Right lobe of liver (tissue), 6 donors: ENCODE data around the gene MAPK6. TPM values are rescaled to one million over a fixed set of nuclear protein-coding genes. Genes with fewer than 3 reads are reported as not detected.
"Not testable (repeated sequence)": the region's sequence is repeated elsewhere in the genome, so short reads cannot be mapped to it uniquely, and the experiment has no call there.

ENCODE experiments used
- ATAC-seq, 4 donors: fragments of 200-7000 bp; cut with Tn5 transposase; one replicate each; pipeline ENCODE4 v1.9.1; 2020; ENCODE audit warnings: mild to moderate bottlenecking in 4 of 4, moderate library complexity in 4 of 4
- DNase-seq, 3 donors: peaks; one replicate each; pipeline ENCODE4 v3.0.0-alpha.2; 2020
- H3K27ac ChIP-seq, 3 donors: fragments of 200-600 bp; one replicate each; pipeline ENCODE4 v1.8.0; 2022
- H3K27me3 ChIP-seq, 2 donors: fragments of 200-600 bp; one replicate each; pipeline ENCODE4 v1.8.0; 2022
- H3K36me3 ChIP-seq, 4 donors: fragments of 200-600 bp; sonication (generic) in 1 of 4; one replicate each; pipeline versions ENCODE4 v1.5.1 to v1.8.0; 2017 to 2022; ENCODE audit warnings: control low read depth in 1 of 4
- H3K4me1 ChIP-seq, 4 donors: fragments of 200-600 bp; sonication (generic) in 1 of 4; one replicate each; pipeline versions ENCODE4 v1.5.1 to v1.8.0; 2017 to 2022; ENCODE audit warnings: control low read depth in 1 of 4
- H3K4me3 ChIP-seq, 3 donors: fragments of 200-600 bp; one replicate each; pipeline ENCODE4 v1.8.0; 2022
- H3K9me3 ChIP-seq, 4 donors: fragments of 200-600 bp; sonication (generic) in 1 of 4; one replicate each; pipeline versions ENCODE4 v1.5.1 to v1.8.0; 2017 to 2022; ENCODE audit warnings: control low read depth in 1 of 4
- CTCF ChIP-seq, 4 donors: fragments of 200-600 bp in 3 of 4; fragments of 450-650 bp in 1 of 4; IDR thresholded peaks; one replicate each; pipeline versions ENCODE4 v1.5.1 to v1.8.0; 2016 to 2022; ENCODE audit warnings: antibody characterized with exemption in 4 of 4, mild to moderate bottlenecking in 2 of 4
- POLR2A ChIP-seq: fragments of 450-650 bp; IDR thresholded peaks from one replicate; pipeline ENCODE4 v1.6.1; 2017; ENCODE audit warnings: antibody characterized with exemption, mild to moderate bottlenecking
- WGBS: methylation state at CpG from one replicate; pipeline ENCODE4 v1.1.6; 2018; ENCODE audit warnings: low coverage, low lambda C conversion rate; ENCODE audit not compliant: insufficient coverage; ENCODE audit errors: missing lambda C conversion rate; 5-methylcytosine and 5-hydroxymethylcytosine counted together
- intact Hi-C, 2 donors: fragments of 100-400 bp; cut with DNase I; formaldehyde crosslinking; loops; one replicate each; pipeline versions ENCODE4 v1.11.2 to v1.14.1; 2022
- total RNA-seq, 6 experiments: library from RNA; depleted of rRNA in 2 of 6; stranded (reverse); fragments of >200 nt in 2 of 6; fragmentation: NEBNext Ultra II Directional in 3 of 6; extraction: Animal tissue kit (Norgen Biotek cat#: 25700) in 3 of 6; gene quantifications; one replicate each; pipeline versions ENCODE4 v1.1.0 to v1.2.4, GENCODE V29; 2016 to 2023
- donor health status: DM: no; HTN: yes; CAD: no.
- donor health status: DM: no; HTN: no; CAD: no.
- donor health status: DM: no; HTN: no; CAD: no.
- donor health status: DM: no; HTN: yes; CAD: no.
- donor health status: DM: no; HTN: yes; CAD: no.

The MAPK6 gene
- total RNA-seq, 6 experiments from 2014 or later: 15.8 to 35.8 (median 22.3) TPM

- no peak overlapping the region for H3K27ac ChIP-seq
- DNase-seq (no peak), ATAC-seq (no peak)
- intact Hi-C loops: no loop called here
- TF ChIP-seq POLR2A: no peak
- no peak for TF ChIP-seq CTCF (IDR thresholded peaks at IDR 0.05)
- H3K36me3 ChIP-seq: no peaks in the 10 kb centered on the region
- H3K4me3 ChIP-seq: no peak overlapping the region
- H3K27me3 ChIP-seq: no peaks in the 10 kb centered on the region
- no peaks in the 10 kb centered on the region for H3K9me3 ChIP-seq
- peaks cover 0 to 13% (median 3%) of the 10 kb centered on the region in 4 donors for H3K4me1 ChIP-seq
These were observed 36.3 kb upstream of the MAPK6 start for GRCh38 chr15:51982770-51983103.

- no peaks in the 10 kb centered on the region for H3K27me3 ChIP-seq
- 74% methylated on average over 4 of the region's 4 CpGs for WGBS
- TF ChIP-seq POLR2A (no peak), CTCF (IDR thresholded peaks at IDR 0.05) (no peak)
- H3K36me3 ChIP-seq: no peaks in the 10 kb centered on the region
- intact Hi-C loops: no loop called here
- no peak overlapping the region for H3K27ac ChIP-seq
- DNase-seq (no peak), ATAC-seq (no peak)
- no peaks in the 10 kb centered on the region for H3K4me1 ChIP-seq
- H3K4me3 ChIP-seq: no peak overlapping the region
- no peaks in the 10 kb centered on the region for H3K9me3 ChIP-seq
These were observed 27.9 kb upstream of the MAPK6 start for GRCh38 chr15:51991141-51991540.

GRCh38 chr15:51992953-51993352 lies 26.1 kb upstream of the MAPK6 start:
- H3K9me3 ChIP-seq: no peaks in the 10 kb centered on the region
- H3K27me3 ChIP-seq: no peaks in the 10 kb centered on the region
- no peak overlapping the region for H3K27ac ChIP-seq
- DNase-seq (no peak), ATAC-seq (no peak)
- no peaks in the 10 kb centered on the region for H3K36me3 ChIP-seq
- intact Hi-C loops: no loop called here
- WGBS: 91% methylated on average over 1 of the region's 1 CpG
- H3K4me1 ChIP-seq: no peaks in the 10 kb centered on the region
- H3K4me3 ChIP-seq: no peak overlapping the region
- TF ChIP-seq POLR2A (no peak), CTCF (IDR thresholded peaks at IDR 0.05) (no peak)

GRCh38 chr15:52002351-52002750 lies 16.7 kb upstream of the MAPK6 start:
- no peak for DNase-seq
- Histone ChIP-seq H3K9me3 (no peaks in the 10 kb centered on the region), H3K27ac (no peak overlapping the region), H3K27me3 (no peaks in the 10 kb centered on the region), H3K36me3 (no peaks in the 10 kb centered on the region), H3K4me3 (no peak overlapping the region), H3K4me1 (no peaks in the 10 kb centered on the region)
- 44% methylated on average over 2 of the region's 2 CpGs for WGBS
- intact Hi-C loops: no loop called here
- ATAC-seq: no peak
- no peak for TF ChIP-seq CTCF (IDR thresholded peaks at IDR 0.05)
- no peak for TF ChIP-seq POLR2A

GRCh38 chr15:52003089-52003488 lies 15.9 kb upstream of the MAPK6 start:
- H3K4me1 ChIP-seq, ATAC-seq, H3K9me3 ChIP-seq, H3K27me3 ChIP-seq, intact Hi-C loops, H3K36me3 ChIP-seq, DNase-seq, H3K4me3 ChIP-seq, H3K27ac ChIP-seq: not testable (repeated sequence)
- WGBS: 71% methylated on average over 7 of the region's 7 CpGs
